Esophagus (tissue), 2 donors: ENCODE data around the gene IL26. TPM values are rescaled to one million over a fixed set of nuclear protein-coding genes. Genes with fewer than 3 reads are reported as not detected.

Experiments
- H3K27ac ChIP-seq, 2 donors: one replicate each; pipeline ENCODE4 v1.5.1; 2013; ENCODE audit warnings: low read depth in 2 of 2, mild to moderate bottlenecking in 2 of 2, inconsistent platforms in 1 of 2, low read length in 1 of 2, moderate library complexity in 1 of 2
- H3K27me3 ChIP-seq, 2 donors: one replicate each; pipeline ENCODE4 v1.6.1; 2013; ENCODE audit warnings: low read length in 2 of 2, control low read depth in 1 of 2, mild to moderate bottlenecking in 1 of 2; ENCODE audit not compliant: insufficient read depth in 2 of 2, control insufficient read depth in 1 of 2
- H3K36me3 ChIP-seq, 2 donors: one replicate each; pipeline ENCODE4 v1.6.1; 2013; ENCODE audit warnings: low read length in 1 of 2; ENCODE audit not compliant: control insufficient read depth in 2 of 2, insufficient read depth in 2 of 2
- H3K4me1 ChIP-seq, 2 donors: one replicate each; pipeline ENCODE4 v1.6.1; 2013; ENCODE audit warnings: low read length in 1 of 2; ENCODE audit not compliant: control insufficient read depth in 2 of 2, insufficient read depth in 2 of 2
- H3K4me3 ChIP-seq, 2 donors: one replicate each; pipeline ENCODE4 v1.5.1; 2013; ENCODE audit warnings: low read length in 2 of 2, mild to moderate bottlenecking in 2 of 2, low read depth in 1 of 2, moderate library complexity in 1 of 2
- H3K9me3 ChIP-seq, 2 donors: one replicate each; pipeline ENCODE4 v1.6.1; 2013; ENCODE audit warnings: mild to moderate bottlenecking in 2 of 2, low read depth in 1 of 2, low read length in 1 of 2, moderate library complexity in 1 of 2; ENCODE audit not compliant: control insufficient read depth in 2 of 2, insufficient read depth in 1 of 2
- WGBS, 2 donors: extraction: QIAGEN DNeasy Blood & Tissue Kit; methylation state at CpG; one replicate each; pipeline ENCODE4 v1.1.7; 2013; 5-methylcytosine and 5-hydroxymethylcytosine counted together
- polyA plus RNA-seq, 2 donors: library from polyadenylated mRNA; stranded (reverse); fragments of 200-250 nt; gene quantifications; one replicate each; pipeline ENCODE4 v1.2.3, GENCODE V29; 2013
- donor health status: healthy with polysubstance abuse.
- donor health status: Bipolar disorder and iron deficiency.

The IL26 gene
- under 1 TPM in 1 of 2 donors, not detected in 1; 0.06 TPM for polyA plus RNA-seq

GRCh38 chr12:68225576-68226476, at the start of gene IL26:
Gene IL26 (minus strand): TSS chr12:68225810. CDS start chr12:68225756, 54 bp downstream.
- H3K4me1 ChIP-seq: no peaks in the 10 kb centered on the region
- H3K27me3 ChIP-seq: no peaks in the 10 kb centered on the region
- WGBS, 2 donors: 72 to 80% methylated on average over 8 of the region's 8 CpGs
- H3K4me3 ChIP-seq: no peak within 1 kb of the TSS
- no peaks in the 10 kb centered on the region for H3K36me3 ChIP-seq
- no peaks in the 10 kb centered on the region for H3K9me3 ChIP-seq
- no peak within 1 kb of the TSS for H3K27ac ChIP-seq

DNA sequence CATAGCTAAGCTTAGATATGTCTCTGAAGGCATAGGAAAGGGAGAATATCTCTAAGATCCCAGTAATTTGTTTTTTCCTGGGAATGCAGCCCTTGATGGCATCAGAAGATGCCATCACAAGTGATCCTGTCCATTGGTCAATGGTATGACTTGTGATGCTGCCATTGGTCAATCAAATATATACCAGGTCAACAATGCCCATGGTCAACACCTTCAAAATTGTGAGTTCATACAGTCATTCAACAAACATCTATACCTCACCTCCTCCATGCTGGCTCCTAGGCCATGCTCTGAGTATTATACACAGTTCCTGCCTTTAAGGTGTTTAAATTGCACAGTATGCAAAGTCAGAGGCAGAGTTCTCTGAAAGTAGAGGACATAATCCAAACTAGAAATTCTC, 47.1 kb upstream of the IL26 start:
- peaks cover 0 to under 1% of the 10 kb centered on the region in 2 donors for H3K4me1 ChIP-seq

DNA sequence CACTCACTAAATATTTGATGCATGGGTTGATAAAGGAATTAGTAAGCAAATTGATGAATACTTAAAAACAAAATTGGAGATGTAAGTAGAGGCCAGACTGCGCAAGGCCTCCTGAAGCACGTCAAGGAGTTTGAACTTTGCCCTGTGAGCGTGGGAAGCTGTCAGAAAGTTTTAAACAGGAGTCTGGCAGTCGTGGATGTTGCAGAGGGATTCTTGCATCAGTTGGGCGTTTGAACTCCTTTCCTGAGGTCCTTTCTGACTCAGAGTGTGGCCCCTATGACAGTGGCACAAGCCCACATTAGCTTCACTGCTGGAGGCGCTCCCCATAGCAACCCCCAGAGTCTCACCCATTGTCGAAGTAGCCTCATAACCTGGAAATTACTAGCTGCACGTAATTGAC, 45.7 kb upstream of the IL26 start:
- Histone ChIP-seq H3K27me3 (no peaks in the 10 kb centered on the region), H3K9me3 (no peaks in the 10 kb centered on the region), H3K4me1 (no peaks in the 10 kb centered on the region), H3K27ac (no peak overlapping the region), H3K4me3 (no peak overlapping the region), H3K36me3 (no peaks in the 10 kb centered on the region)
- WGBS, 2 donors: 61 to 68% methylated on average over 8 of the region's 8 CpGs

More for the DNA sequence above, 47.1 kb upstream of the IL26 start:
- no peaks in the 10 kb centered on the region for H3K36me3 ChIP-seq
- H3K27ac ChIP-seq: no peak overlapping the region
- no peaks in the 10 kb centered on the region for H3K27me3 ChIP-seq
- no peak overlapping the region for H3K4me3 ChIP-seq
- no peaks in the 10 kb centered on the region for H3K9me3 ChIP-seq

DNA sequence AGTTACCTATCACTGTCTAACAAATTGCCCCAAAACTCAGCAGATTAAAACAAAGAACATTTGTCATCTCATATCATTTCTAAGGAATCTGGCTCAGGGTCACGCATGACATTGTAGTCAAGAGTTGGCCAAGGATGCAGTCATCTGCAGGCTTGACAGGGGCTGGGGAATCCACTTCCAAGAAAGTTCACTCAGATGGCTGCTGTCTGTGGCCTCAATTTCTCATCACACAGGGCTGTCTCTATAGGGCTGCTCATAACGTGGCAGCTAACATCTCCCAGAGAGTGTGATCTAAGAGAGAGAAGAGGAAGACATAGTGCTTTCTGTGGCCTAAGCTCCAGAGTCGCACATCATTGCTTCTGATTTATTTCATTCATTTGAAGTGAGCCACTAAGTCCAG, 44.7 kb upstream of the IL26 start:
- Histone ChIP-seq H3K27me3 (no peaks in the 10 kb centered on the region), H3K9me3 (no peaks in the 10 kb centered on the region), H3K4me1 (no peaks in the 10 kb centered on the region), H3K36me3 (no peaks in the 10 kb centered on the region), H3K4me3 (no peak overlapping the region), H3K27ac (no peak overlapping the region)
- 88 to 91% methylated on average over 3 of the region's 3 CpGs for WGBS, 2 donors

- H3K27me3 ChIP-seq: no peaks in the 10 kb centered on the region
- no peaks in the 10 kb centered on the region for H3K9me3 ChIP-seq
- no peaks in the 10 kb centered on the region for H3K36me3 ChIP-seq
- H3K4me1 ChIP-seq: no peaks in the 10 kb centered on the region
- H3K4me3 ChIP-seq: no peak overlapping the region
- H3K27ac ChIP-seq: no peak overlapping the region
- WGBS, 2 donors: 89 to 96% methylated on average over 2 of the region's 2 CpGs
Measured at GRCh38 chr12:68269779-68270178, 44.2 kb upstream of the IL26 start.

- Histone ChIP-seq H3K36me3 (no peaks in the 10 kb centered on the region), H3K9me3 (no peaks in the 10 kb centered on the region), H3K27ac (no peak overlapping the region), H3K4me3 (no peak overlapping the region), H3K4me1 (no peaks in the 10 kb centered on the region), H3K27me3 (no peaks in the 10 kb centered on the region)
Measured at GRCh38 chr12:68268967-68269366, 43.4 kb upstream of the IL26 start.

DNA sequence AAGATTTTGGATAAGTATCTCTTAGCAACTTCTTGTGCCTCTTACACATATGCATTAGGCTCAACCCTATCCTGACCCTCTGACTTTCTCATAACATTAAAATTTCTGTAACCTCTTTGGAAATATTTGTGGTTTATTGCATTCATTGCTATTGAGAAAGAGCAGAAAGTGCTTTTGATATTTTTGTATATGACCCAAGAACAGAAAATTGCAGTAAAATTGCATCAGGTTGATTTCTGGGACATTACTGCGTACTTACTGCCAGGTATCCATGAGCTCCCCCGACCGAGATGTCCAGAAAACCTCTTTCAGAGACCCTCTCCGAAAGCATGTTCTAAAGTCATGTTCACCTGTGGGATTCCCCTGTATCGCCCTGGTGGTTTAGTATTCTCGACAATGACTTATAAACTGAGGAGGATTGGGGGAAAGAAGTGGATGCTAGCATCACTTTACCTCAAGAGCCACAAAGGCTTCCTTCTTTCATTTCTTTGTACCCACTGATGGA, 42.3 kb upstream of the IL26 start:
- Histone ChIP-seq H3K27ac (no peak overlapping the region), H3K4me3 (no peak overlapping the region), H3K36me3 (no peaks in the 10 kb centered on the region), H3K9me3 (no peaks in the 10 kb centered on the region), H3K27me3 (no peaks in the 10 kb centered on the region), H3K4me1 (no peaks in the 10 kb centered on the region)
- WGBS, 2 donors: 80 to 87% methylated on average over 6 of the region's 6 CpGs

- Histone ChIP-seq H3K9me3 (no peaks in the 10 kb centered on the region), H3K27me3 (no peaks in the 10 kb centered on the region), H3K4me1 (no peaks in the 10 kb centered on the region), H3K4me3 (no peak overlapping the region), H3K36me3 (no peaks in the 10 kb centered on the region), H3K27ac (no peak overlapping the region)
- 87 to 90% methylated on average over 2 of the region's 2 CpGs for WGBS, 2 donors
Measured at GRCh38 chr12:68264857-68265256, 39.2 kb upstream of the IL26 start.

- no peaks in the 10 kb centered on the region for H3K9me3 ChIP-seq
- H3K4me3 ChIP-seq: no peak overlapping the region
- H3K27me3 ChIP-seq: no peaks in the 10 kb centered on the region
- no peaks in the 10 kb centered on the region for H3K36me3 ChIP-seq
- H3K4me1 ChIP-seq: no peaks in the 10 kb centered on the region
- WGBS, 2 donors: 91 to 92% methylated on average over 7 of the region's 7 CpGs
- H3K27ac ChIP-seq: no peak overlapping the region
Measured at GRCh38 chr12:68264158-68264855, 38.7 kb upstream of the IL26 start.
